Measurements from ENCODE around the gene UQCRC1.

GRCh38 chr3:48648188-48648850, 38.9 kb upstream of the UQCRC1 start:
- TF ChIP-seq CTCF (IDR thresholded peaks at IDR 0.05 in 4 of 5, conservative IDR thresholded peaks at IDR 0.05 in 1 of 5): no peak
- no peak for TF ChIP-seq POLR2A (IDR thresholded peaks at IDR 0.05)

Data from gastrocnemius medialis (tissue), 4 donors.